ENCODE data around the gene DDX5. TPM values are rescaled to one million over a fixed set of nuclear protein-coding genes. Genes with fewer than 3 reads are reported as not detected.

Gene DDX5
- total and polyA plus RNA-seq, 3 donors from 2014 or later: 516 to 697 (median 557) TPM

GRCh38 chr17:64500862-64501765 lies 5.0 kb downstream of the DDX5 start:
- Histone ChIP-seq H3K36me3 (ENCODE audit: low read depth, missing control alignments) (no peaks in the 10 kb centered on the region), H3K27ac (no peak overlapping the region), H3K27me3 (no peaks in the 10 kb centered on the region), H3K4me1 (peaks cover 15% of the 10 kb centered on the region), H3K4me3 (no peak overlapping the region), H3K9me3 (no peaks in the 10 kb centered on the region)
- no peak for TF ChIP-seq POLR2A (IDR thresholded peaks at IDR 0.05)
- TF ChIP-seq, protein P1, sequence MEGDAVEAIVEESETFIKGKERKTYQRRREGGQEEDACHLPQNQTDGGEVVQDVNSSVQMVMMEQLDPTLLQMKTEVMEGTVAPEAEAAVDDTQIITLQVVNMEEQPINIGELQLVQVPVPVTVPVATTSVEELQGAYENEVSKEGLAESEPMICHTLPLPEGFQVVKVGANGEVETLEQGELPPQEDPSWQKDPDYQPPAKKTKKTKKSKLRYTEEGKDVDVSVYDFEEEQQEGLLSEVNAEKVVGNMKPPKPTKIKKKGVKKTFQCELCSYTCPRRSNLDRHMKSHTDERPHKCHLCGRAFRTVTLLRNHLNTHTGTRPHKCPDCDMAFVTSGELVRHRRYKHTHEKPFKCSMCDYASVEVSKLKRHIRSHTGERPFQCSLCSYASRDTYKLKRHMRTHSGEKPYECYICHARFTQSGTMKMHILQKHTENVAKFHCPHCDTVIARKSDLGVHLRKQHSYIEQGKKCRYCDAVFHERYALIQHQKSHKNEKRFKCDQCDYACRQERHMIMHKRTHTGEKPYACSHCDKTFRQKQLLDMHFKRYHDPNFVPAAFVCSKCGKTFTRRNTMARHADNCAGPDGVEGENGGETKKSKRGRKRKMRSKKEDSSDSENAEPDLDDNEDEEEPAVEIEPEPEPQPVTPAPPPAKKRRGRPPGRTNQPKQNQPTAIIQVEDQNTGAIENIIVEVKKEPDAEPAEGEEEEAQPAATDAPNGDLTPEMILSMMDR (IDR thresholded peaks at IDR 0.05): no peak
- WGBS, 2 donors: 77 to 78% methylated on average over 11 of the region's 11 CpGs
- intact Hi-C loops (cut with DNase I; ENCODE audit: low total_unique reads): no loop called here
- no peak for DNase-seq

DNA sequence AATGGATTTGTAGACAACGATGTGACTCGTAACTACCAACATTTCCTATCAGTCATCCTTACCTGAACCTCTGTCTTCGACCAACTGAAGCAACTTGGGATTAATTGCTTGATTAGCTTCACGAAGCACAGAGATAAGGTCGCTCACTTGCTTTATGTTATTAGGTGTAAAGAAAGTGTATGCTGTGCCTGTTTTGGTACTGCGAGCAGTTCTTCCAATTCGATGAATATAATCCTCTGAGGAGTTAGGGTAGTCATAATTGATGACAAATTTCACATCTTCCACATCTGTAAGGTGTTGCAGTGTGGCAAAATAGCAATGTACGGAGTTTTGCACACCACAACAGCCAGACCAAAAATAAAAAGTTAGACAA lies 5.6 kb downstream of the DDX5 start:
- Histone ChIP-seq H3K4me3 (no peak overlapping the region), H3K9me3 (no peaks in the 10 kb centered on the region), H3K27ac (no peak overlapping the region), H3K27me3 (no peaks in the 10 kb centered on the region), H3K4me1 (peaks cover 22% of the 10 kb centered on the region), H3K36me3 (ENCODE audit: low read depth, missing control alignments) (no peaks in the 10 kb centered on the region)
- 78 to 86% methylated on average over 8 of the region's 8 CpGs for WGBS, 2 donors
- no peak for TF ChIP-seq POLR2A (IDR thresholded peaks at IDR 0.05)
- TF ChIP-seq, protein P1 (IDR thresholded peaks at IDR 0.05): no peak
- intact Hi-C loops (cut with DNase I; ENCODE audit: low total_unique reads): no loop called here
- no peak for DNase-seq

GRCh38 chr17:64499805-64500486 lies 6.1 kb downstream of the DDX5 start:
- peaks cover 27% of the 10 kb centered on the region for H3K4me1 ChIP-seq
- 71 to 77% methylated on average over 6 of the region's 6 CpGs for WGBS, 2 donors
- TF ChIP-seq POLR2A (IDR thresholded peaks at IDR 0.05): no peak
- TF ChIP-seq, protein P1 (IDR thresholded peaks at IDR 0.05): no peak
- DNase-seq: no peak
- H3K36me3 ChIP-seq (ENCODE audit: low read depth, missing control alignments): no peaks in the 10 kb centered on the region
- no peak overlapping the region for H3K27ac ChIP-seq
- H3K27me3 ChIP-seq: no peaks in the 10 kb centered on the region
- intact Hi-C loops (cut with DNase I; ENCODE audit: low total_unique reads): no loop called here
- H3K4me3 ChIP-seq: no peak overlapping the region
- no peaks in the 10 kb centered on the region for H3K9me3 ChIP-seq

DNA sequence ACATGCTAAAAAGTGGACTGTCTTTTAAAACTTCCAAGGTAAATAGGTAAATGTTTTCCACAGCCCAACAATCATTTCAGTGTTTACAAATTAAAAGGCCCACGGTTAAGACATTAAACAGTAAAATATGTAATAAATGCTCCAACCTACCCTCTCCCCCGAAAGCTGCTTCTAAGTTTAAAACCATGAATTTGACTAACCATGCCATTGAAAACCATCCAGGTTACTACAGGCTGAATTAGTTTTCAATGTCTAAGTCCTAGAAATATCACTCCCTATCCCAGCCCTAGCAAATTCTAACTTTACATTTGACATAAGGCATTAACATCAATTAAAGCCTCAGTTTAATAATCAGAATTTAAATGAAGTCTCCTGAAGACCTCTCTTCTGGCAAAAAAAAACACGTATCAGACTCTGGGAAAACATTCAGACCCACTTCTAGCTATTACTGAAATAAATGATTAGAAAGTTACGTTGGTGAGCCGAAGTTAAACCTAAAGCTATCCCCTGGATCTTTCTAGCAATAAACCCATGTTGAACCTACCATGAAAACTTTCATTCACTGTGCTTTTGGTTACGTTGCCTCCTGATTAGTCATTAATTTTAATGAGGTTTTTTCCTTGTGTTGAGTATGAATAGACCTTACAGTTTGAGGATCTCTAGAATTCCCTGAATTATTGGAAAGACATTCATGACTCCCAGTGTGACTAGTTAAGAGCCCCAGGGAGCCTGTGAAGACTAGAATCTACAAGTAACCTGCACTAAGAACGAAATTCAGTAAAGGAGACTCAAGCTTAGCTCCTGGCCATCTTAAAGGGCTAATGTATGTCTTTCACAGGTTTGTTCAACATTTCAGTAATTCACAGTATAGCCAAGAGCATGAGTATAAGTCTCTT lies 7.5 kb downstream of the DDX5 start:
- TF ChIP-seq, protein P1 (IDR thresholded peaks at IDR 0.05): no peak
- TF ChIP-seq POLR2A (IDR thresholded peaks at IDR 0.05): no peak
- DNase-seq: no peak
- 66% methylated on average over 7 of the region's 7 CpGs for WGBS, 2 donors
- H3K27me3 ChIP-seq: no peaks in the 10 kb centered on the region
- H3K4me3 ChIP-seq: no peak overlapping the region
- intact Hi-C loops (cut with DNase I; ENCODE audit: low total_unique reads): no loop called here
- H3K36me3 ChIP-seq (ENCODE audit: low read depth, missing control alignments): no peaks in the 10 kb centered on the region
- no peaks in the 10 kb centered on the region for H3K9me3 ChIP-seq
- peaks cover 25% of the 10 kb centered on the region for H3K4me1 ChIP-seq
- H3K27ac ChIP-seq: no peak overlapping the region
